ENCODE results near the gene OR7G1. TPM values are rescaled to one million over a fixed set of nuclear protein-coding genes. Genes with fewer than 3 reads are reported as not detected.

Gene OR7G1
- total and polyA plus RNA-seq, 3 experiments from 2014 or later, result not detected

DNA sequence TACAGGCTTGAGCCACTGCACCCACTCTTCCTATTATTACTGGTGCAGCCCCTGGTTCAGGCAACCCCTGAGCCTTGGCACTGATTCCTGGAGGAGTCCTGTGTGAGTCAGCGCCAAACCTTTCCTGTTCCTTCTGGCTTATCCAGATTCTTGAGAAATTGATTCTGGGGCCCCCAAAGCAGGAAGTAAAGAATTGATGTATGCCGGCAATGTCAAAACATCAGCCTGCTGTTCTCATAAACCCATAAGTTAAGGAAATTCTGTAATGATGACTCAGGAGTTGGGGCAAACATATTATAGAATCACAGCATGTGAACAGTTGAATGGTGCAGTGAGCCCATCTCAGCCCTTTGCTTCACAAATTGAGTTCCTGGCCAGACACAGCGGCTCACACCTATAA lies 12.6 kb upstream of the OR7G1 start:
- H3K27me3 ChIP-seq (ENCODE audit: insufficient read depth, low read length, poor library complexity, severe bottlenecking), result no peaks in the 10 kb centered on the region
- Mint-ChIP-seq H3K27ac (no peak overlapping the region), H3K9me3 (no peaks in the 10 kb centered on the region), H3K4me1 (peaks cover 2 to 7% (median 5%) of the 10 kb centered on the region in 3 donors), H3K36me3 (peaks cover 0 to 4% (median 0%) of the 10 kb centered on the region in 3 donors), H3K27me3 (peaks cover 14 to 30% of the 10 kb centered on the region in 2 donors), H3K4me3 (no peak overlapping the region)
- no peak overlapping the region for H3K4me3 ChIP-seq (ENCODE audit: low read length)
- no peak for DNase-seq
- H3K9me3 ChIP-seq (ENCODE audit: low read length), result no peaks in the 10 kb centered on the region
- no peak overlapping the region for H3K27ac ChIP-seq (ENCODE audit: low read depth, low read length)
- no peaks in the 10 kb centered on the region for H3K4me1 ChIP-seq (ENCODE audit: insufficient read depth, low read length)
- no peaks in the 10 kb centered on the region for H3K36me3 ChIP-seq (ENCODE audit: insufficient read depth, low read length)
- CTCF ChIA-PET, result no interaction called here
- POLR2A ChIA-PET, result no interaction called here

DNA sequence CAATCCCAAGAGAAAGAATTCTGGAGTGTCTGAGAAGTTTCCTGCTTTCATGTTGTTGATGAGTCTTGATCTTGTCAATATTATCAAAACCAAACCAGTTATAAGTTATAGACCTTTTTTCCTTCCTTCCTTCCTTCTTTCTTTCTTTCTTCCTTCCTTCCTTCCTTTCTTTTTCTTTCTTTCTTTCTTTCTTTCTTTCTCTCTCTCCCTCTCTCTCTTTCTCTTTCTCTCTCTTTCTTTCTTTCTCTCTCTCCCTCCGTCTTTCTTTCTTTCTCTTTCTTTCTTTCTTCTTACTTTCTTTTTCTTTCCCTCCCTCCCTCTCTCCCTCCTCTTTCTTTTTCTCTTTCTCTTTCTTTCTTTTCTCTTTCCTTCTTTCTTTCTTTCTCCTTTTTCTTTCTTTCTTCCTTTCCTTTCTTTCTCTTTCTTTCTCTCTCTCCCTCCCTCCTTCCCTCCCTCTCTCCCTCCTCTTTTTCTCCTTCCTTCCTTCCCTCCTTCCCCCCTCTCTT lies 11.4 kb upstream of the OR7G1 start, which contains the start of gene OR7G3:
OR7G3 (minus strand) TSS at position 51 of the 506 bp plus-strand sequence; CDS start at position 51, 0 bp downstream.
- Mint-ChIP-seq H3K4me3 (no peak within 1 kb of the TSS), H3K27me3 (peaks cover 14 to 34% of the 10 kb centered on the region in 2 donors), H3K4me1 (peaks cover 2 to 7% (median 5%) of the 10 kb centered on the region in 3 donors), H3K27ac (peak within 1 kb of the TSS in 2 of 8 donors; percentile 19 to 33), H3K9me3 (no peaks in the 10 kb centered on the region), H3K36me3 (peaks cover 0 to 4% (median 0%) of the 10 kb centered on the region in 3 donors)
- ChIA-PET CTCF (no interaction called here), POLR2A (no interaction called here)
- no peaks in the 10 kb centered on the region for H3K27me3 ChIP-seq (ENCODE audit: insufficient read depth, low read length, poor library complexity, severe bottlenecking)
- H3K4me3 ChIP-seq (ENCODE audit: low read length), result no peak within 1 kb of the TSS
- DNase-seq, result no peak
- H3K4me1 ChIP-seq (ENCODE audit: insufficient read depth, low read length), result no peaks in the 10 kb centered on the region
- no peak within 1 kb of the TSS for H3K27ac ChIP-seq (ENCODE audit: low read depth, low read length)
- no peaks in the 10 kb centered on the region for H3K9me3 ChIP-seq (ENCODE audit: low read length)
- no peaks in the 10 kb centered on the region for H3K36me3 ChIP-seq (ENCODE audit: insufficient read depth, low read length)

DNA sequence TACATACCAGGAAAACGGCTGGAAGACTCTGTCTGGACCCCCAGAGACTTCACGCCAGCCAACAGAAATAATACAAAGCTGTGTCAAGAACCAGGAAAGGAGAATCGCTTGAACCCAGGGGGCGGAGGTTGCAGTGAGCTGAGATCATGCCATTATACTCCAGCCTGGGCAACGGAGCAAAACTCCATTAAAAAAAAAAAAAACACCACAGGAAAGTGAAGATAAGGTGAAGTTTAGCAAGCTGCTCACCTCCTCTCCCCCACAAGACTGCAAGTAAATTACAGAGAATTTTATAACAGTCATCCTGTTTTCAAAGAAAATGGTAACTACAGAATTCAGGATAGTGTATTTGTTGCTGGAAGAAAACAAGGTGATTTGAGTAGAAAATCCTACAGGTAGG lies 984 bp upstream of the OR7G1 start:
- Histone ChIP-seq H3K4me1 (ENCODE audit: insufficient read depth, low read length) (no peaks in the 10 kb centered on the region), H3K4me3 (ENCODE audit: low read length) (no peak overlapping the region), H3K27ac (ENCODE audit: low read depth, low read length) (no peak overlapping the region), H3K27me3 (ENCODE audit: insufficient read depth, low read length, poor library complexity, severe bottlenecking) (no peaks in the 10 kb centered on the region), H3K9me3 (ENCODE audit: low read length) (no peaks in the 10 kb centered on the region), H3K36me3 (ENCODE audit: insufficient read depth, low read length) (no peaks in the 10 kb centered on the region)
- Mint-ChIP-seq H3K9me3 (no peaks in the 10 kb centered on the region), H3K4me3 (no peak overlapping the region), H3K36me3 (no peaks in the 10 kb centered on the region), H3K27ac (no peak overlapping the region), H3K27me3 (peaks cover 17 to 27% of the 10 kb centered on the region in 2 donors), H3K4me1 (no peaks in the 10 kb centered on the region)
- CTCF ChIA-PET, result no interaction called here
- DNase-seq, result no peak
- POLR2A ChIA-PET, result no interaction called here

DNA sequence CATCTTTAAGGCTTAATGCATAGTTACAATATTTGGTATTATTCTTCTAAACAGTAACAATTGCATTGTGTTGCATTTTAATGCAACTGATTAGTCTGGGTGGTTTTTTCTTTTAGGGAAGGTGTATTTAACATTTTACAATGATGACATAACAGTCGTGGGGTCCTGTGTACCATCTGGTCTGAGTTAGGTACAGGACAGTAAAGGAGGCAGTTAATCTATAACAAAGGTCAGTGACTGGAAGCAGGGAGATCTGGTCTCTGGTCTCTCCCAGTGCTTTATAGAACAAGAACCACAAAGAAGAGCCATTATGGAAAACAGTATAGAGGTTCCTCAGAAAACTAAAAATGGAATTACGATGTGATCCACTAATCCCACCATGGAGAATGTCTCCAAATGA lies 5.6 kb downstream of the OR7G1 start:
- Mint-ChIP-seq H3K27me3 (peaks cover 13 to 30% of the 10 kb centered on the region in 2 donors), H3K4me3 (no peak overlapping the region), H3K36me3 (no peaks in the 10 kb centered on the region), H3K27ac (no peak overlapping the region), H3K9me3 (no peaks in the 10 kb centered on the region), H3K4me1 (no peaks in the 10 kb centered on the region)
- Histone ChIP-seq H3K4me3 (ENCODE audit: low read length) (no peak overlapping the region), H3K27me3 (ENCODE audit: insufficient read depth, low read length, poor library complexity, severe bottlenecking) (no peaks in the 10 kb centered on the region), H3K27ac (ENCODE audit: low read depth, low read length) (no peak overlapping the region), H3K9me3 (ENCODE audit: low read length) (no peaks in the 10 kb centered on the region), H3K4me1 (ENCODE audit: insufficient read depth, low read length) (no peaks in the 10 kb centered on the region), H3K36me3 (ENCODE audit: insufficient read depth, low read length) (no peaks in the 10 kb centered on the region)
- ChIA-PET POLR2A (no interaction called here), CTCF (no interaction called here)
- no peak for DNase-seq

DNA sequence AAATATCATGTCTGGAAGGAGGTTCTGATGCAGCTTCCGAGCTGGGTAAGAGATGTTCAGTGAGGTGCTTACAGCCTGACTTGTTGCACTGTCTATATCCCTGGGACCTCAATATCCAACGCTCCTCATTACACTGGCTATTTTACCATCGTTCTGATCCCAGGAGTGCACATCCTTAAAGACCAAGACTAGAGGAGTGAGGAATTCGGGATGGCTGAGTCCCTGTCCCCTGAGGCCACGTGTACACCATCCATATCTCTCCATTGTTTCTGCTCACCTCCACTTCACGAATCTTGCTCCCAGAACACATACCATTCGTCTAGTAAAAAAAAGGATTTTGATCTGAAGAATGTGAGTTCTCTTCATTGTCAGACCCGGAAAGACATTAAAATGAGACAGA lies 8.2 kb downstream of the OR7G1 start, which contains the start of gene OR7G2:
OR7G2 (minus strand) TSS at position 101 of the 400 bp plus-strand sequence. CDS start 4,232 bp downstream, outside the sequence.
- Histone ChIP-seq H3K27me3 (ENCODE audit: insufficient read depth, low read length, poor library complexity, severe bottlenecking) (no peaks in the 10 kb centered on the region), H3K9me3 (ENCODE audit: low read length) (no peaks in the 10 kb centered on the region), H3K4me3 (ENCODE audit: low read length) (no peak within 1 kb of the TSS), H3K4me1 (ENCODE audit: insufficient read depth, low read length) (no peaks in the 10 kb centered on the region), H3K27ac (ENCODE audit: low read depth, low read length) (no peak within 1 kb of the TSS), H3K36me3 (ENCODE audit: insufficient read depth, low read length) (no peaks in the 10 kb centered on the region)
- DNase-seq, result no peak
- ChIA-PET CTCF (no interaction called here), POLR2A (no interaction called here)
- Mint-ChIP-seq H3K9me3 (no peaks in the 10 kb centered on the region), H3K4me3 (no peak within 1 kb of the TSS), H3K27me3 (peaks cover 11 to 33% of the 10 kb centered on the region in 2 donors), H3K4me1 (no peaks in the 10 kb centered on the region), H3K27ac (no peak within 1 kb of the TSS), H3K36me3 (no peaks in the 10 kb centered on the region)

DNA sequence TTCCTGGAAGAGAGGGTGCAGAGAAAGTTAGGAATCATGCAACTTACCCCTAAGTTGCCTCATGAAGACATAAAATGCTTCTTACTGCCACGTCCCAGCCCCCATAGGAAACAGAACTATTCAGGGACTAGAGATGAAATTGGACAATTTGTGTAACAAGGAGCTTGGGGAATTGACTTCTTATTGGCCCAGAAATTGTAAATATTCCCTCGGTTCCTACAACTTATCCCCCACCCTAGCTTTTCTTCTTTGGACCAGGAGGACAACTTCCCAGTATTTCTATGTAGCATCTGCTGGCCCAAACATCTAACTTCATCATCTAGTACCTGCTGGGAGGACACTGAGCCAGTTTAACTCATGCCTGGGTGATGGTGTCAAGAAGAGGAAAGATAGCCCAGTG lies 28.8 kb downstream of the OR7G1 start, which contains the start of gene OR1M1:
OR1M1 (plus strand) TSS at position 301 of the 400 bp plus-strand sequence. CDS start 6,184 bp downstream, outside the sequence.
- CTCF ChIA-PET, result no interaction called here
- Mint-ChIP-seq H3K4me1 (no peaks in the 10 kb centered on the region), H3K27ac (peak within 1 kb of the TSS in 1 of 8 donors; percentile 14), H3K4me3 (no peak within 1 kb of the TSS), H3K9me3 (peaks cover 0 to 3% (median 0%) of the 10 kb centered on the region in 5 donors), H3K27me3 (peaks cover 5 to 37% of the 10 kb centered on the region in 2 donors), H3K36me3 (no peaks in the 10 kb centered on the region)
- no peak for DNase-seq
- no peaks in the 10 kb centered on the region for H3K4me1 ChIP-seq (ENCODE audit: insufficient read depth, low read length)
- H3K27ac ChIP-seq (ENCODE audit: low read depth, low read length), result no peak within 1 kb of the TSS
- no peaks in the 10 kb centered on the region for H3K27me3 ChIP-seq (ENCODE audit: insufficient read depth, low read length, poor library complexity, severe bottlenecking)
- H3K9me3 ChIP-seq (ENCODE audit: low read length), result no peaks in the 10 kb centered on the region
- no peaks in the 10 kb centered on the region for H3K36me3 ChIP-seq (ENCODE audit: insufficient read depth, low read length)
- H3K4me3 ChIP-seq (ENCODE audit: low read length), result no peak within 1 kb of the TSS
- POLR2A ChIA-PET, result interaction anchor here (0.5 kb wide), 1 partner anchor 82 kb away, joined by 5 read pairs; no protein-coding TSS in a partner anchor

DNA sequence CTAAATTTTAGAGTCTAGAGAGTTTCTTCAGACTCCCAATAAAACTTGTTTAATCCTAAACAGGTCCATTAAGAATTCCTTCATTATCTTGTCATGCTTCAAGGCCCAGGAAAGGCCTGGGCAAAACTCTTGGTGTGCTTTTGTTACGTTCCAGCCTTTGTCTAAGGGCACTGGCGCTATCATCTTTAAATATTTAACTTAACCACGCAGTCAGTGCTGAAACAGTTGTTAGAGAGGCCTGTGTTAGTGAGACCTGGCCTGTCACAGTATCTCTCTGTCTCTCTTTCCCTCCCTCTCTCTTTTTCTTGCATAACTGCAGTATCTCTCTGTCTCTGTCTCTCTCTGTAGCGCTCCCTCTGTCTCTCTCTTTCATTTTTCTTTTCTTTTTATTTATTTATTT lies 36.9 kb downstream of the OR7G1 start:
- no peak for DNase-seq
- H3K4me1 Mint-ChIP-seq, result peaks cover 0 to 1% (median 0%) of the 10 kb centered on the region in 3 donors
- Histone ChIP-seq H3K4me1 (ENCODE audit: insufficient read depth, low read length) (no peaks in the 10 kb centered on the region), H3K9me3 (ENCODE audit: low read length) (no peaks in the 10 kb centered on the region), H3K36me3 (ENCODE audit: insufficient read depth, low read length) (no peaks in the 10 kb centered on the region), H3K4me3 (ENCODE audit: low read length) (no peak overlapping the region), H3K27me3 (ENCODE audit: insufficient read depth, low read length, poor library complexity, severe bottlenecking) (no peaks in the 10 kb centered on the region), H3K27ac (ENCODE audit: low read depth, low read length) (no peak overlapping the region)
- H3K36me3 Mint-ChIP-seq, result no peaks in the 10 kb centered on the region
- H3K27me3 Mint-ChIP-seq, result peaks cover 0 to 1% of the 10 kb centered on the region in 2 donors
- ChIA-PET POLR2A (interaction anchor here (0.6 kb wide), 1 partner anchor 437 kb away, joined by 7 read pairs; no protein-coding TSS in a partner anchor), CTCF (no interaction called here)
- no peaks in the 10 kb centered on the region for H3K9me3 Mint-ChIP-seq
- H3K27ac Mint-ChIP-seq, result peak overlapping the region in 1 of 8 donors; percentile 50
- no peak overlapping the region for H3K4me3 Mint-ChIP-seq

DNA sequence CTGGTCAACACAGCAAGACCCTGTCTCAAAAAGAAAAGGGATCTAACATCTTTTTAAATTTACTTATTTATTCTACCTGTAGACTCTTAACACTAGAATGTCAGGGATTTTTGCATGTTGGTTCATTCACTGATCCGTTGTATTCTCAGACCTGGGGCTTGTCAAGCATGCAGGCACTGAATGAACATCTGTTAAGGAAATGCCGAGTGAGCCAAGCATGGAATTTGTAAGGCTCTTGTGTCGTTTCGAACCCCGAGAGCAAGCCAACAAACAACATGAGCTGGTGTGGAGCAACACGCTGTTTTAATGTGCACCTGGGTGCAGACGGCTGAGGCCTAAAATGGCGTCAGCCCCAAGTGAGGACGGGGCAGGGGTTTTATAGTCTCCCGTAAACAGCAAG lies 38.7 kb downstream of the OR7G1 start:
- POLR2A ChIA-PET, result no interaction called here

More for the DNA sequence above, 38.7 kb downstream of the OR7G1 start:
- Histone ChIP-seq H3K4me1 (ENCODE audit: insufficient read depth, low read length) (no peaks in the 10 kb centered on the region), H3K27me3 (ENCODE audit: insufficient read depth, low read length, poor library complexity, severe bottlenecking) (no peaks in the 10 kb centered on the region), H3K9me3 (ENCODE audit: low read length) (no peaks in the 10 kb centered on the region), H3K27ac (ENCODE audit: low read depth, low read length) (no peak overlapping the region), H3K36me3 (ENCODE audit: insufficient read depth, low read length) (no peaks in the 10 kb centered on the region), H3K4me3 (ENCODE audit: low read length) (no peak overlapping the region)
- Mint-ChIP-seq H3K4me3 (no peak overlapping the region), H3K36me3 (no peaks in the 10 kb centered on the region), H3K9me3 (no peaks in the 10 kb centered on the region), H3K27ac (no peak overlapping the region), H3K27me3 (peaks cover 0 to 1% of the 10 kb centered on the region in 2 donors), H3K4me1 (peaks cover 0 to 1% (median 0%) of the 10 kb centered on the region in 3 donors)
- no peak for DNase-seq
- CTCF ChIA-PET, result no interaction called here
